Activated T-helper 1 cell treated with anti-CD3 and anti-CD28 coated beads, Interleukin-12 subunit alpha, Interleukin-12 subunit beta, Interleukin-2, Interleukin-4 antibody, amounts not matched to agents 30 ng/mL and 10 ng/mL and 1 ng/mL, durations not matched to agents 14 hours and 24 hours and 36 hours (primary cell): ENCODE data around the gene CCT8. TPM values are rescaled to one million over a fixed set of nuclear protein-coding genes. Genes with fewer than 3 reads are reported as not detected.

Experiments used
- DNase-seq: peaks from one replicate; pipeline ENCODE4 v3.0.0; 2021; ENCODE audit warnings: low spot score
- H3K27ac Mint-ChIP-seq: one replicate; pipeline ENCODE4 v1.8.0; 2021; ENCODE audit warnings: mild to moderate bottlenecking, mixed read lengths
- H3K27me3 Mint-ChIP-seq: one replicate; pipeline ENCODE4 v1.8.0; 2022; ENCODE audit warnings: mild to moderate bottlenecking, moderate library complexity, mixed read lengths; ENCODE audit not compliant: insufficient read depth
- H3K36me3 Mint-ChIP-seq: one replicate; pipeline ENCODE4 v1.8.0; 2021; ENCODE audit warnings: low read depth, mixed read lengths
- H3K4me1 Mint-ChIP-seq: one replicate; pipeline ENCODE4 v1.8.0; 2021; ENCODE audit warnings: low read depth, mixed read lengths
- H3K4me3 Mint-ChIP-seq: one replicate; pipeline ENCODE4 v1.8.0; 2021; ENCODE audit warnings: mild to moderate bottlenecking, moderate library complexity, mixed read lengths
- H3K9me3 Mint-ChIP-seq: one replicate; pipeline ENCODE4 v1.8.0; 2021; ENCODE audit warnings: mixed read lengths
- intact Hi-C: fragments of 100-400 bp; cut with micrococcal nuclease; formaldehyde crosslinking; loops from one replicate; pipeline ENCODE4 v1.15.1; 2024
- total RNA-seq: library from RNA; stranded (reverse); gene quantifications from 2 replicates; pipeline ENCODE4 v1.2.3, GENCODE V29; 2022

CCT8 gene
- 394 and 400 TPM in 2 replicates for total RNA-seq

DNA sequence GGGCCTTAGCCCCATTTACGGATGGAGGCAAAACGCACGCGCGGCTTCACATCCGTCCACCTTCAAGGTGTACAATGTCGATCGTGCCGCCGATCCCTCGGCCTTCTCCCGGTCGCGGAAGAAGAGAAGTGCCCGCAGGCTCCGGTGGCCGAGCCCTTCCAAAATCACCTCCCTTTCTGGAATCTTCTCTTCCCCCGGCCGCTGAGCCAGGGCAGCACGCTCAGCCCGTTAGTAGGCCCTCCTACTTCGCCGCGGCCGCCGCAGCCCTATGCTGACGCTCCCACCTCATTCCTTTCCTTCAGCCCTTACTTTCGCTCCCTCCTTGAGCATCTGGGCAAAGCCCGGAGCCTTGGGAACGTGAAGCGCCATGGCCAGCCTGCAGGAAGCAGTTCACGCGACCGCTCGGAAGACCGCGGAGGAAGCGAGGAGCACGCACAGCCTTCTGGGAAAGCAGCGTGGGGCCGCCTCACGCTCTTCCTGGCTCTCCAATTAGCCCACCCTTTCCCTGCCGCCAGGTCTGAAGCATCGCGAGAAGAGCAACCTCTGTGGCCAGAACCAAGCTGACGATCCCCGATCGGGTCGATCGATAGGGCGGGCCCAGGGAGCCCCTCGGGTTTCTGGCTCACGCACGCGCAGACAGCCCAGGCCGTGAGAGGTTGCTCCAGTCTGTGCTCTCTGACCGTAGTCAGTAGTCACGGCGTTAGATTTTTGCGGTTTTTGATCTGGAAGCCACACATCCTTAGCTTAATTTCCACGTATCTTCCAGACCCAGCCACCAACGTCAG lies at the start of gene CCT8:
TSS of gene CCT8 (minus strand) at position 427 of the 785 bp plus-strand sequence. CDS start at position 369, 58 bp downstream.
- intact Hi-C loops, result loop anchor here (2.0 to 10.0 kb wide), 7 partner anchors 71 to 581 kb away; partner anchors contain the start of genes BACH1 and LTN1
- Mint-ChIP-seq H3K36me3 (peaks cover 23% of the 10 kb centered on the region), H3K4me3 (peak within 1 kb of the TSS; percentile 99), H3K9me3 (no peaks in the 10 kb centered on the region), H3K27me3 (no peaks in the 10 kb centered on the region), H3K27ac (peak within 1 kb of the TSS; percentile 98), H3K4me1 (peaks cover 58% of the 10 kb centered on the region)
- peak; percentile 98 for DNase-seq

- DNase-seq, result no peak
- Mint-ChIP-seq H3K27me3 (no peaks in the 10 kb centered on the region), H3K9me3 (no peaks in the 10 kb centered on the region), H3K36me3 (no peaks in the 10 kb centered on the region), H3K4me3 (no peak overlapping the region), H3K4me1 (no peaks in the 10 kb centered on the region), H3K27ac (no peak overlapping the region)
- intact Hi-C loops, result no loop called here
These were observed 48.3 kb upstream of the CCT8 start for GRCh38 chr21:29121759-29122158.

GRCh38 chr21:29117372-29117955 lies 44.0 kb upstream of the CCT8 start:
- H3K27me3 Mint-ChIP-seq, result no peaks in the 10 kb centered on the region

GRCh38 chr21:29115899-29116298 lies 42.5 kb upstream of the CCT8 start:
- no peak overlapping the region for H3K27ac Mint-ChIP-seq
- no peaks in the 10 kb centered on the region for H3K4me1 Mint-ChIP-seq
- H3K9me3 Mint-ChIP-seq, result no peaks in the 10 kb centered on the region
- H3K36me3 Mint-ChIP-seq, result no peaks in the 10 kb centered on the region
- DNase-seq, result no peak
- H3K27me3 Mint-ChIP-seq, result no peaks in the 10 kb centered on the region
- H3K4me3 Mint-ChIP-seq, result no peak overlapping the region
- intact Hi-C loops, result no loop called here

More at GRCh38 chr21:29117372-29117955, 44.0 kb upstream of the CCT8 start:
- Mint-ChIP-seq H3K27ac (no peak overlapping the region), H3K9me3 (no peaks in the 10 kb centered on the region), H3K36me3 (no peaks in the 10 kb centered on the region), H3K4me1 (no peaks in the 10 kb centered on the region), H3K4me3 (no peak overlapping the region)
- DNase-seq, result no peak
- intact Hi-C loops, result no loop called here

DNA sequence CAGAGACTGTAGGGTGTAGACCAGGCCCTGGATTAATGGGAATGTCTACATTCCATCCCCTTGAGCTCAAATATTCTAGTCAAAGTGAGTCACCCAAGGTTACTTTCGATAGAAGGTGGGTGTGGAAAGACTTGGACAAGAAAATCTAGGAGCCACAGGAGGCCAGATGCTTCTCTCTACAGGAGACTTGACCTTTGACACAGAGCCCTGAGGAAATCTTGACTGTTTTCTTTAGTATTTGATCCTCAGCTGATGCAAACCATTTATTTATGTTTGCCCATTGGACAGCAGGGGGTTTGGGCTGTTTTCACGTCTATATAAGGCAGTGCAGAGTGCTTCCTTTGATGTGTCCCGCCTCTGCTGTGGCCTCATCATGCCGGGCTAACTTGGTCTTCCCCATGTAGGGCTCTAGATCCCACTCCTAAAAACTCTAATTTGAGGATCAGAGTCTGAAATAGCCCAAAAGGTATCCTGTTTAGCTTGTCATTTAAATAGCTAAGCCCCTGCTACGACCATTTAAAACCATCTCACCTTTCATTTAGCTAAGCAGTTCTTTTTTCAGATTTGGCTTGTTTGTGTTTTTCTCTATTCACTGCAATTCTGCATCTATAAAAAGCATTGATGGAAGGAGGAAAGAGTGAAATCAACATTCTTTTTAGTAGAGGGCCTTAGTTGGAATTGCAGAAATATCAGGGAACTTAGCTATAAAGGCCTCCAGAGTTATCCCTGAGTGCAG lies 41.5 kb upstream of the CCT8 start:
- no peaks in the 10 kb centered on the region for H3K4me1 Mint-ChIP-seq
- H3K27ac Mint-ChIP-seq, result no peak overlapping the region
- no peak overlapping the region for H3K4me3 Mint-ChIP-seq
- no peaks in the 10 kb centered on the region for H3K9me3 Mint-ChIP-seq
- intact Hi-C loops, result no loop called here
- no peaks in the 10 kb centered on the region for H3K27me3 Mint-ChIP-seq
- no peak for DNase-seq
- no peaks in the 10 kb centered on the region for H3K36me3 Mint-ChIP-seq

DNA sequence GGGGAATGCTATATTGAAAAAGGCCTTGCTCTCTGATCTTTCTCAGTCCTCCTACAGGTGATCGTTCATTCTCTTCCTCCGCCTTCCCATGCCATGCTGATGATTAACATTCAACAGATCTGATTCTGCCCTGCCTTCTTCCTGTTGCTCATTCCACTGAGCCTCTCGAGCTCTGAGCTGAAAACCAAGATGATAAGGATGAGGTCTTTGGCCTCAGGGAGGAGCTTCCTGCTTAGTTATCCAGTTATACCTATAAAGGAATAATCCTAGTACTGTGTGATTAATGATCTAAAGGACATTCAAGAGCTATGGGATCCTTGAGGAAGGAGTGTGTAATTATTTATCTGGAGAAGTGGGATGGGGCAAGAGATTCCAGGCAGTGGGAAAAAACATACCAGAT lies 31.8 kb upstream of the CCT8 start:
- H3K4me1 Mint-ChIP-seq, result peaks cover 5% of the 10 kb centered on the region
- H3K27me3 Mint-ChIP-seq, result no peaks in the 10 kb centered on the region
- no peak overlapping the region for H3K4me3 Mint-ChIP-seq
- DNase-seq, result no peak
- peaks cover 2% of the 10 kb centered on the region for H3K36me3 Mint-ChIP-seq
- intact Hi-C loops, result no loop called here
- H3K27ac Mint-ChIP-seq, result no peak overlapping the region
- H3K9me3 Mint-ChIP-seq, result no peaks in the 10 kb centered on the region

DNA sequence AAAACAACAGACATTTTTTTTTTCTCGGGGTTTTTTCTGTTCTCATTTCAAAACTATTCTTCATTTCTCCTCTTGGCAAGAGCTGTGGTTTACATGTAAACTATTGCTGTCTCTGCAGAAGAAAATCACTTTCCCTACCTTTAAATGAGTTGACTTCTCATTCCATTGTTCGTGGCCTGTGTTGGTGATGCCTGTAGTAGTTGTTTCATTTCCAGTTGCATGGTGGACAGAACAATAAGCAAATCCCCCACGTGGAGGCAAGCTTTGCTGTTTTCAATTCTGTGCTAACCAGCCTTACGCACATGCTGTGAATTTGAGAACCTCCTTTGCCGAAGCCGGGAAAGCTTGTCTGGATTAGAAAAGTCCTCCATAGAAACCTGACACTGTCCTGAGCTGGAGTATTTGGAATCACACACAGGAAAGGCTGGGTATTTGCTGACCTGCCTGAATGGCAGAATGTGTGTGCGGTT lies 30.8 kb upstream of the CCT8 start:
- Mint-ChIP-seq H3K4me3 (no peak overlapping the region), H3K9me3 (no peaks in the 10 kb centered on the region), H3K27me3 (no peaks in the 10 kb centered on the region), H3K36me3 (peaks cover 4% of the 10 kb centered on the region), H3K27ac (peak overlapping the region; percentile 23), H3K4me1 (peaks cover 5% of the 10 kb centered on the region)
- intact Hi-C loops, result no loop called here
- DNase-seq, result no peak

DNA sequence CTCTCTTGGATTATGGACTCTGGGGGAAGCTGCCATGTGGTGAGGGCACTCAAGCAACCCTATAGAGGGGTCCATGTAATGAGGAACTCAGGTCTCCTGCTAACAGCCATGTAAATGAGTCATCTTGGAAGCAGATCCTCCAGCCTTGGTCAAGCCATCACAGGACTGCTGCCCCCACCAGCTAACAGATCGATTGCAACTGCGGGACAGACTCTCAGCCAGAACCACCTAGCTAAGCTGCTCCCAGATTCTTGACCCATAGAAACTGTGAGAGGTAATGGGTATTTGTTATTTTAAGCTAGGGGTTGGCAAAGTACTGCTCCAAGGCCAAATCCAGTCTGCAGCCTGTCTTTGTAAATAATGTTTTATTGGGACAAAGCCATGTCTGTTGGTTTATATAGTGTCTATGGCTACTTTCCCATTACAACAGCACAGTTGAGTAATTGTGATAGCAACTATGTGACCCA lies 29.4 kb upstream of the CCT8 start:
- Mint-ChIP-seq H3K4me1 (peaks cover 5% of the 10 kb centered on the region), H3K27ac (no peak overlapping the region), H3K27me3 (no peaks in the 10 kb centered on the region), H3K9me3 (no peaks in the 10 kb centered on the region), H3K4me3 (no peak overlapping the region), H3K36me3 (peaks cover 4% of the 10 kb centered on the region)
- no peak for DNase-seq
- intact Hi-C loops, result no loop called here

DNA sequence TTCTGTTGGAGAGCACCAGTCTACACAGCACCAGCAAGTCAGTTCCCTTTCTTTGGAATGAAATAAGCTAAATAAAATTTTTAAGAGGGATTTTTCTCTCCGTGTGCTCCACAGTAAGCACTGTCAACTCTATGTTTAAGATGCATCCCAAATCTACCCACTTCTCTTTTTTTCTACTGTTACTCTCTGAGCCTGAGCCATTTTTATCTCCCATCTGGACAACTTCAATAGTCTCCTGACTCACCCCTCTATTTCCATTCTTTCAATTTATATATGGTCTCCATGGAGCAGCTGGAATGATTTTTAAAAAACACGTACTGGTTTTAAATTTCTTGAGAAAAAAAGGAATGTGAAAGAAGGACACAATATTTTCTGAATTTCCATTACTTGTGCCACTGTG lies 24.7 kb upstream of the CCT8 start:
- intact Hi-C loops, result no loop called here
- Mint-ChIP-seq H3K27ac (no peak overlapping the region), H3K4me3 (no peak overlapping the region), H3K27me3 (peaks cover 9% of the 10 kb centered on the region), H3K9me3 (no peaks in the 10 kb centered on the region), H3K36me3 (peaks cover 7% of the 10 kb centered on the region), H3K4me1 (no peaks in the 10 kb centered on the region)
- DNase-seq, result no peak

- Mint-ChIP-seq H3K4me3 (no peak overlapping the region), H3K9me3 (no peaks in the 10 kb centered on the region), H3K27ac (no peak overlapping the region), H3K4me1 (peaks cover 7% of the 10 kb centered on the region), H3K27me3 (peaks cover 9% of the 10 kb centered on the region), H3K36me3 (peaks cover 6% of the 10 kb centered on the region)
- no peak for DNase-seq
- intact Hi-C loops, result no loop called here
These were observed 23.0 kb upstream of the CCT8 start for GRCh38 chr21:29096218-29097015.

- no peaks in the 10 kb centered on the region for H3K9me3 Mint-ChIP-seq
- H3K4me1 Mint-ChIP-seq, result peaks cover 24% of the 10 kb centered on the region
- no peak for DNase-seq
- H3K36me3 Mint-ChIP-seq, result peaks cover 3% of the 10 kb centered on the region
- H3K27me3 Mint-ChIP-seq, result peaks cover 9% of the 10 kb centered on the region
- intact Hi-C loops, result loop anchor here (5.0 kb wide), 1 partner anchor 55 kb away; no protein-coding TSS in a partner anchor
- no peak overlapping the region for H3K4me3 Mint-ChIP-seq
- no peak overlapping the region for H3K27ac Mint-ChIP-seq
These were observed 18.9 kb upstream of the CCT8 start for GRCh38 chr21:29092102-29092959.
